ENCODE results near the gene MKX.
"Not testable (repeated sequence)": the region's sequence is repeated elsewhere in the genome, so short reads cannot be mapped to it uniquely, and the experiment has no call there.

The MKX gene

DNA sequence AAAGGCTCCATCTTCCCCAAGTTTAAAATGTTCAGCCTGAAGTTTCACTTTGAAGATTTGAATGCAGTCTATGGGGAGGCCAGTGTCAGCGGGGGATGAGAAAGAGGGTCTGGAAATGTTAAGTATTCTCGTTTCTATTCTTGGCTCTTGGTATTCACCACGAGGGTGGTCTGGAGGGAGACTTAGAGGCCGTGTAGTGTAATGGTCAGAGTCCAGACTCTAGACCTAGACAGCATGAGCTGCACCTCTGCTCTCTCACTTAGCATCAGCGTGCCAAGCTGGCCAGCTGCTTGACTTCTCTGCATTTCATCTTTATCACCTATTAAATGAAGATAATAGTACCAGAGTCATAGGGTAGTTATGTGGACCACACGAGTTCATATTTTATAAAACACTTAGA is 57.9 kb downstream of the MKX start:
- no peak for DNase-seq

GRCh38 chr10:27687326-27687725 is 58.3 kb downstream of the MKX start:
- no peak for DNase-seq

- DNase-seq: no peak
Observed at GRCh38 chr10:27685681-27686080, 59.9 kb downstream of the MKX start.

- no peak for DNase-seq
Observed at GRCh38 chr10:27683226-27683625, 62.4 kb downstream of the MKX start.

GRCh38 chr10:27681795-27682194 is 63.8 kb downstream of the MKX start:
- DNase-seq: not testable (repeated sequence)

DNA sequence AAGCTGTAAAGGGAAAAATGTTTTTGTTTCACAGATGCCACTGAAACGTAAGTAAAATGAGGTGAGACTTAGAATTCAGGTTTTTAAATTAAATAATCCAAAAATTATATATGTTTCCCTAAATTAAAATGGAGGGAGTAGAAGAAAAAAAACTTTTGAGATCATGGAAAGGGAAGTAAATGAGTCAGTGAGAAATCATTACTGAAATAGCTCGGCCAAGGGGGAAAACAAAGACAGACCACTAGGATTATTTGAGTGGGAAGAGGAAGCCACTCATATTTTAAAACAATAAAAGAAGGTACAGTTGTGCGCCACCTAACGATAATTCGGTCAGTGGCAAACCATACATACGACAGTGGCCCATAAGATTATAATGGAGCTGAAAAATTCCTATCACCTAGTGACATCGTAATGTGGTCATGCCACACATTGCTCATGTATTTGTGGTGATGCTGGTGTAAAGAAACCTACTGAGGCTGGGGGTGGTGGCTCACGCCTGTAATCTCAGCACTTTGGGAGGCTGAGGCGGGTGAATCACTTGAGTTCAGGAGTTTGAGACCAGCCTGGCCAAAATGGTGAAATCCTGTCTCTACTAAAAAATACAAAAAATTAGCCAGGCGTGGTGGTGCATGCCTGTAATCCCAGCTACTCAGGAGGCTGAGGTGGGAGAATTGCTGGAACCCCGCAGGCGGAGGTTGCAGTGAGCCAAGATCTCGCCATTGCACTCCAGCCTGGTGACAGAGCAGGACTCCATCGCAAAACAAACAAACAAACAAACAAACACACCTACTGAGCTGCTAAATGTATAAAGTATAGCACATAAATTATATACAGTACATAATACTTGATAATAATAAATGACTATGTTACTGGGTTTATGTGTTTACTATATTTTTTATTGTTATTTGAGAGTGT is 64.7 kb downstream of the MKX start:
- no peak for DNase-seq

DNA sequence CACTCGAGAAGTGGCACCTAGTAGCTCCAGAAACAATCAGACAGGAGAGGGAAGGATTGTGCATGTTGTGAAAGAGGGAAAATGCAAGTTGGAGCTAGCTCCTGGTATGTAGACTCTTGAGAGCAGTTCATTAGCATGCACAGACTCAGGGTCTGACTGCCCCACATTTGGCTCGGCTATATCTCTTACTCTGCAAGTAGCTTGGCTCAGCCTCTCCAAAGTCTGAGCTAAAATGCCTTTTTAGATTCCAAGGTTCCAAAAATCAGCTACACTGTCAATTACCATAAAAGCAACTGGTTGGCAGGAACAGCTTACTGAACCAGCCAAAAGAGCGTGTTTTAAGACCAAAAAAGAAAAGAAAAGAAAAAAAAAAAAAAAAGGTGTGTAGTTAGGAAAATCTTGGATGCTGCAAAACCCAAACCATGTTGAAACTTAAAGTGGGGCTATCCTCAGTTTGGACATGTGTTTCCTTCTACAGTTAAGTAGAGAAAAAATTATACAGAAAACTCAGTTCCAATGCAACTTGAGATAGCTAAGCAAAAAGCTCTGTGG is 65.5 kb downstream of the MKX start:
- no peak for DNase-seq

DNA sequence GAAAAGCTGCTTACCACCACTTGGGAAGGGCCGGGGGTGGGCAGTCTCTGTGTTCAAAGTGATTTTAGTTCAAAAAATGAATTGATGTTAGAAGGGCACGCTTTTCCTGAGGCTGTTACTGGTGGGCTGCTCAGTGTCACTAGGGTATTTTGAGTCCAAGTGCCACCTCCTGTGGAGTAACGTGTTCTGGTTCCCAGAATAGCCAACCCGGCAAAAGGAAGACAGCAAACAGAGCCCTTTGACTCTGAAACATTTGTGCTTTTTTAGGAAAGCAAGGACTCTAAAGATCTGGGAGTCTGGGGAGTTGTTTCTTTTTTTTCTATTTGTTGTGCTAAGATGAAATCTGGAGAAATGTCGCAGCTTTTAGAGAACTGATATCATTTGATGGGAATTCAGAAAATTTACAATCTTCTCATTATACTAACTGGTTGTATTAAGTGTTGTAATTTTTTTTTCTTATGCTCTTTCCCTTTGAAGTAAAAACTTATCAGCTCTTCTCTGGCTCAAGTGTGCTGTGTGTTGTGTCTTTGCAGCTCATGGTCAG is 66.2 kb downstream of the MKX start:
- DNase-seq: no peak

GRCh38 chr10:27678166-27678565 is 67.5 kb downstream of the MKX start:
- no peak for DNase-seq

DNA sequence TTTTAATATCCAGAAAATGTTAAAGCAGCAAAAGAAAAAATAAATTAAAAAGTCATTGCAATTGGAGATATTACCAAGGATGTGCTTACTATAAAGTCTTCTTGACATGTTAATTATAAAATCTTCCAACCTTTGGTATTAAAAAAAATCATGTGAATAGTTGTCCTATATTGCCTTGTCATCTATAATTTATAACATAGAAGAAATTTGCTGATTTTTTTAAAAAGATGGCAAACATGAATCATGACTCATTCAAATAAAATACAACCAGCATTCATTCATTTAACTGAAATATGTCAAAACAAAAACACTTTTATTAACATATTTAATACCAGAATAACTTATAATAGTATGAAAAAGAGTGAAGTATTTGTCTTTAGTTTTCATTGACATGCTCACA is 72.6 kb downstream of the MKX start:
- no peak for DNase-seq

DNA sequence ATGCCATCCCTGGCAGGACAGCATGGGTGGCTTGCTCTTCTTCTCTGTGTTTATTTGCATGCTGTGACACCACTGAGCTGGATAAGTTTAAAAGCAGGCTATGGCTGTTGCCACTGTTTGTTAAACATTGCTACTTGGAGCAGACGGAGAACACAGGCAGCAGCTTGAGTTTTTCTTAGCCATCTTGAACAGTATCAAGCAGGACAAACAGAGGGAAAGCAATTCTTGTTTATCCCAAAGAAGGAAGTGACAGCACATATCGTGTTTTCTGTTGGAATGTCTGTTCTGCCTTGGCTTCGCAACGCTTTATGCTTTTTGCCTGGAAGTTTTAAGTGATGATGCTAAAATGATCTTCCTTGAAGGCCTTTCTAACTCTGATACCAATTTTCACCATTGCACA is 73.8 kb downstream of the MKX start:
- DNase-seq: no peak

DNA sequence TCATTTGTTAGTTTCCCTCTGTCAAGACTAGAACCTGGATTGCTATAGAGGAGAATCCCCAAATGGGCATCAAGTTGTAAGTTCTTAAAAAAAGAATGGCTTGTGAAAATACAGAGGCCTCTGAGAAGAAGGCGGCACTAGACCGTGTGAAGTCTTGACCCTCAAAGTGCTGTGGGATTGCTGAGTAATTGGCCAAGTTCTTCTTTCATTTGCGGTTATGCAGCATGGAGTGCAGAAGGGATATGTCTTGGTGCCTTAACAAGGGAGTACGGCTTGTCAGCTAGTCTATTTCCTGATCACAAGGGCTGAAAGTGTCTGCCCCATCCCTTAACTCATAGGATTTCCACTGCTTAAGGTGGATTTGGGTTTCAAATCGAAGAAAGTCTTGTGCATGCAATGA is 81.2 kb downstream of the MKX start:
- DNase-seq: no peak

- DNase-seq: no peak
Observed at GRCh38 chr10:27663621-27664020, 82.0 kb downstream of the MKX start.

DNA sequence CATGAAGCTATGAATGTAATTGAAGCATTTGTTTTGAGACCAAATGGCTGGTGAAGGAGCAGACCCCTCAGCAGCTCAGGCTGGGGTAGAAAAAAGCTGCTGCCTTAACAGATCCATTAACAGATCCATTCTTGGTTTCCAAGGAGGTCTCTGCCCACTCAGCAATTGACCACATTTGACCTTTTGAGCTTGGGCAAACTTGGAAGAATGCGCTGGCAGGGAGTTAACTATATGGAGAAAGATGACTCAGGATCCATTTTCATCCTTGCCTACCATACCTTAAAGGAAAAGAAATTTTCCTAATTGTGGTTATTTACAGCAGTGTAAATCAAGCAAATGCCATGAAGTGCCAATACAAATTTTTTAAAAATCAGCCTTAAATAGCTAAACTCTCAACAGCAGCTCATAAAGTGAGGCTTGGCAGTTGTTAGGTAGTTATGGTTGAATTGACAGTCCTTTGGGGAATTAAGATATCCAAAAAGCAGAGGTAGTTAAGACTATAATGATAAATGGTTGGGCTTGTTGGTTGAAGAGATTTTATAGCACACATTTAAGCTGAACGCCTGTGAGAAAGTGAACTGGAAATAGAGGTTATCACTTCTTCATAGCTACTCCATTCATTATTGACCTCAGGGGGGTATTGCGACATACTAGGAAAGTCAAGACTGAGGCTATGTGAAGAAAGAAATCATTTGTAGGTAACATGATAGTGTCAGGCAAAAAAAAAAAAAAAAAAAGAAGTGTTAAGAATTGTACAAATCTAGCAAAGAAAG is 83.9 kb downstream of the MKX start:
- DNase-seq: no peak

DNA sequence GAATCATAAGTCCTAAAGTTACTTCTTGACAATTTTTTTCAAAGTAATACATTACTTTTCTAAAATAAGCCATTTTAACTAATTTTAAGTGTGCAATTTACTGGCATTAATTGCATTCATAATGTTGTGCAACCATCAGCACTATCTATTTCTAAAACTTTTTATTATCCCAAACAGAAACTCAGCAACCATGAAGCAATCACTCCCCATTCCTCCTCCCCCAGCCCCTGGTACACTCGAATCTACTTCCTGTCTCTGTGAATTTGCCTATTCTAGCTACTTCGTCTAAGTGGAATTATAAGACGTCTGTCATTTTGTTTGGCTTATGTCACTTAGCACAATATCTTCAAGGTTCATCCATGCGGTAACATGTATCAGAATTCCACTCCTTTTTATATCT is 84.9 kb downstream of the MKX start:
- no peak for DNase-seq

DNA sequence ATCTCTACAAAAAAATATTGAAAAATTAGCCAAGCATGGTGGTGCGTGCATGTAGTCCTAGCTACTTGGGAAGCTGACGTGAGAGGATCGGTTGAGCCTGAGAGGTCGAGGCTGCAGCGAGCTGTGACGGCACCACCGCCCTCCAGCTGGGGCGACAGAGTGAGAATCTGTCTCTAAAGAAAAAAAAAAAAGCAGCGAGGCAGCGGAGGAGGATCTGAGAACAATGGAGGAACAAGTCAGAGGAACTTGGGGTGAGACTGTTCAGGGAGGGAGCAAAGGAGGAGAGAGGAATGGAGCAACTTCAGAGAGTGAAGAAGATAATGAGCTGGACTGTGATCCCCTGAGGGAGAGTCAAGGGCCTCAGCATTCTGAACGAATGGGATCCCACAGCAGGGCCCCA is 85.4 kb downstream of the MKX start:
- DNase-seq: no peak

DNA sequence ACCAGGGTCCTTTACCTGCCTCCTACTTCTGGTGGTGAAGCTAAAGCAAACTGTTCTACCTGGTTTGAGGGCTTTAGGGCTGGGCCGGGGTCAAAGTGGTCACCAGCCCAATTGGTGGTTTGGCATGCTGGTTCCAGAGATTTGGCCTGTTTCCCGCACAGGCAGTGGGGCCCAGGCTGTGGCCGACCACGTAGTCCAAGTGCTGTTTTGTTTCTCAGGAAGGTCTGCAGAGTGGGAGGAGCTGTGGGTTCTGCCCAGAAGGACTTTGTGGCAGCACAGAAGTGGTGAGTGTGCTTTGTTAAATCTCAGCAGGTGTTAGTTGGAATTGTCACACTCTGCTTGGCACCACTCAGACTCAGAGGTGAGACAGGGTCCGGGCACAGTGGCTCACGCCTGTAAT is 85.8 kb downstream of the MKX start:
- no peak for DNase-seq

DNA sequence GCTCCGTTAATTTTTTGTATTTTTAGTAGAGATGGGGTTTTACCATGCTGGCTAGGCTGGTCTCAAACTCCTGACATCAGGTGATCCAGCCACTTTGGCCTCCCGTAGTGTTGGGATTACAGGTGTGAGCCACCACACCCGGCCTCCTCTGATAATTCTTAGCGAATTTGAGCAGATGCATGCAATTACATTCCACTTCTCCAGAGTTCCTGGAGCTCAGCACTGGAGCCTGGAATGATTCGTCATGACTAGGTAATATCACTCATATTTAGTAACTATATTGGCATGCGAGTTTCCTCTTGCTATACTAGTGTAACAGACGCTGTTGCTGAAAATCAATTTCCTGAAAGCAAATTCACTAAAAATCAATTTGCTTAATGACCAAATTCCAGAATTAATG is 86.8 kb downstream of the MKX start:
- no peak for DNase-seq

DNA sequence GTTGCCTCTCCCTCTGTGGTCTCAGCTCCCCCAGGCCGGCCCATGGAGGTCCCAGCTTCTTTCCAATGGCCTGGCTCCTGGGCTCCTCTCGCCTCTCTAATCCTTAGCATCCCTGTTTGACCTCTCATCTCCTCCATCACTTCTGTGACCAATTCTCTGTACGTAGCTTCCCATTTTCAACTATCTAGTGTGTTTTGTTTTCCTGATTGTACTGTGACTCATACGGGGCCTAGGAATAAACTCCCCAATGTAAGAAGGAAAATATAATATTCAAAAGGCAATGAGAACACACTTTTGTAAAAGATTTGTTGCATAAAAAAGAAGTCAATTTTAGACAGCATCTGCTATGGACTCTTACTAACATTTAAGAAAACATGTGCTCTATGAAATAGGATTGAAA is 90.3 kb downstream of the MKX start:
- no peak for DNase-seq

DNA sequence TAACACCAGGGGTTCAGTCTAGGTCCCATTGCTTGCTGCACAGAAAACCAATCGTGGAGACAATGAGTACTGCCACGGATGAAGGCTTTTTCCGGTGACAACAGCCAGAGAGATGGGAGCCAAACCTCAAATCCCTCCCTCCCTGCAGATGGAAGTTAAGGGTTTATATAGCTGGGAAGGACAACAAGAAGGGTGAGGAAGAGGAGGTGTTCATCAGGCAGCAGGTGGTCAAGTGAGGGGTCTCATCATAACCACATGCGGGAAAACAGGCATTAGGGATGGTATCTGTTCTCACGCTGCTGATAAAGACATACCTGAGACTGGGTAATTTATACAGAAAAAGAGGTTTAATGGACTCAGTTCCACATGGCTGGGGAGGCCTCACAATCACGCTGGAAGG is 91.3 kb downstream of the MKX start:
- no peak for DNase-seq

DNA sequence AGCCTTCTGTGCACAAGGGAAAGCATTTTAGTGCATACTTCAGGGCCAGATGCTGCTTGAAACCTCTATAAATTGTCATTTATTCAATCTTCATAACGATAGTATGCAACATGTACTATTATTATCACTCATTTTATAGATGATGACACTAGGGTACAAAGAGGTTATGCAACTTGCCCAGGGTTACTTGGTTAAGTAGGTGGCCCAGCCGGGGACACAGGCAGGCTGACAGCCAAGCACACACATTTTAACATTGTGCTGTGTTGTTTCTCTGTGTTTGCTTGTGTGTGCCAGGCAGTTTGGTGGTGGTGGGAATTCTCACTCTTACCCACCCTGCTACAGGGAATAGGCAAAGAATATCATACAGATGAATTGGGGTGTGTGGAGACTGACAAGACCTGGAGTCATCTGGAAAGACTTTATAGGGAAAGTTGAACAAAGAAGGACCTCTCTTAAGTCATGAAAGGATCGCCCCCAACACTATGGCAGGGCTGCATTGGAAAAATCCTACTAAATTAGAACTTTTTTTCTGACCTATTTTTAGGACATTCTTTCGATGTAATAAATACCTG is 98.9 kb downstream of the MKX start:
- no peak for DNase-seq

DNA sequence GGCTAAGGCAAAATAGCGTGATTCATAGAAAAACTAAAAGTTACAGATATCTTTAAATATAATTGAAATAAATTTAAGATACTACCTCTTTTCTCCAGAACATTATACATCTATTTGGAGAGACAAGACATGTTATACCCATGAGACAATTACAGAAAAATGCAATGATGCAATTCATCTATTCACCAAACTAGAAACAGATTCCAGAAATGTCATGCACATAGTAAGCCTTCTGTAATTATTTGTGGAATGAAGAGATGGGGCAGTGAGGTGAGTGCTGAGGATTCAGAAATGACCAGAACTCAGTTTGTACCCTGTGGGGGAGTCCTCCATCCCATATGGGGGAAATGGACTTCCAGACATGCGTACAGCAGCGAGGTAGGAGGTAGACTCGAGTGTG is 99.4 kb downstream of the MKX start:
- DNase-seq: no peak

DNA sequence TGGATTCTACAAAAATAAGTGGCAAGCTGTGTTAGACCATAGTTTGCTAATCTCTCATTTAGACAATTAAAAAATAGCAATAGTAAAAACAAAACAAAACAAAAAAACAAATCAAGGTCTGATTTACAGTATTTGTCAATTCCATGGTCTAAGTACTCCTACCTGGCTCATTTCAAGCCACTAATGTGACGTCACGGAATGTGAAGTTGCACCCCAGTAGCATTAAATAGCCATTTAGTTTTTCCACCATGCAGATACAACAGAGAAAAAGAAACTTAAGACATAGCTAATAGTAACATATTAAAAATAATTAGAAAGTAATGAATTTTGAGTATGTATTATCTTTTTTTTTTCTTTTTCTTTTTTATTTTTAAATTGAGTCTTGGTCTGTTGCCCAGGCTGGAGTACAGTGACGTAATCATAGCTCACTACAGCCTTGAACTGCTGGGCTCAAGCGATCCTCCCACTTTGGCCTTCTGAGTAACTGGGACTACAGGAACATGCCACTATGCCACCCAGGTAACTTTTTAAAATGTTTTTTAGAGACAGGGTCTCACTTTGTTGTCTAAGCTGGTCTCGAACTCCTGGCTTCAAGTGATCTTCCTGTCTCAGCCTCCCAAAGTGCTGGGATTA is 101.2 kb downstream of the MKX start:
- no peak for DNase-seq
